Eye (tissue), 1 donor: ENCODE results near the gene FYB1.
"Not testable (repeated sequence)": the region's sequence is repeated elsewhere in the genome, so short reads cannot be mapped to it uniquely, and the experiment has no call there.

Source experiments
- DNase-seq: peaks from one replicate; pipeline ENCODE4 v3.0.0-alpha.2; 2015

FYB1 gene

GRCh38 chr5:39186722-39187539, 32.4 kb downstream of the FYB1 start:
- no peak for DNase-seq

GRCh38 chr5:39186289-39186688, 33.1 kb downstream of the FYB1 start:
- DNase-seq = no peak

DNA sequence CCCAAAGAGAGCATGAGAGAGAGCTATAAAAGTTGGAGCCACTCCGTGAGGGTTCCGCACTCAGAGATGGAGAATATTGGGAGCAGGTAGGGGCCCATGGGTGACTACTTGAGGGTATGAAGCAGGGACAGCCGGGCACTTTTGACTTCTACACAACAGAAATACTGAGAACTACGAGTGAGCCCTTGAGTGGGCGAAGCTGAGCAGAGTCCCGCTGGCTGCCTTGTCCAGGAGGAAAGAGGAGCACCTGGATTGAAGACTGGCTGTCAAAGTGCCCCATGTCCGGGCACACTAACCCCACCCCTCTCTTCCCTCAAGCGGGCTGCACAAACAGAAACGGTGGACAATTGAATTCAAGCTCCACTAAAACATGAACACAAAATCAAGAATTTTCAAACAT, 33.6 kb downstream of the FYB1 start:
- no peak for DNase-seq

GRCh38 chr5:39179561-39179960, 39.8 kb downstream of the FYB1 start:
- not testable (repeated sequence) for DNase-seq

GRCh38 chr5:39178861-39179260, 40.5 kb downstream of the FYB1 start:
- DNase-seq = no peak

GRCh38 chr5:39178171-39178570, 41.2 kb downstream of the FYB1 start:
- no peak for DNase-seq

GRCh38 chr5:39177631-39177964, 41.8 kb downstream of the FYB1 start:
- DNase-seq = no peak

DNA sequence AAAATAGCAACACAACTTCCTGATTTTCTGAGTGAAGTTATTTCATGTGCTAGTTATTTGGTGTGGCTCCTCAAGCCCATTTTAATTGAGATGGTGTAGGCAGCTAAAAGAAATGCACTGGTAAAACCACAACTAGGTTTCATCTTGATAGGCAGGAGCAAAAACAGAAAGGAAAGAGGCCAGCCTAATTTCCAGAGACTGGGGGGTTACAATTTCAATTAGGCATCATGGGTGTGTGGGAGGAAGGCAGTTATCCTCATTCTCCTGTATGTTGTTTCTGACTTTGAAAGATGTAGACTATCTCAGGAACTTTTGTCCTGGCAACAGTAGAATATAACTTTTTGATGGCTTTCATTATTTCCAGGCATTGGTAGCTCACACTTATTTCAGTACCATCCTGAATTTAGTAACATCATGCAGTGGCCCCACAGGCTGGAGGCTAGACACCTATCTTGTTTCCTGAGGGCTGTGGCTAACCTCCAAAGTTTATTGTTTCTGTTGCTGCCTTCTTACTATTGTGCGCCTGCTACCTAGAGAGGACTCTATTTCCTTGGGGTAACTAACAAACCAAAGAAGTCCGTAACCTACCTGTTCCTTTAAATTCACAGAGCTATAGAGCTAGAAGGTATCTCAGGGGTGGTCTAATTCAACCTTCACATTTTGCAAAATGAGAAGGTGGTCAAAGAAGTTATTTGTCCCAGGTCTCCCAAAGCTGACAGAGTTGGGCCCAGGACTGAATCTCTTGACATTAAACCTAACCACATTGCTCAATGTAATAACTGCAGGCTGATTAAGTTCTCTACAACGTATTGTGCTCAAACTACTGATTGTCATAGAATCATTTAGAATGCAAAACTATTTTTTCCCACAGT, 42.4 kb downstream of the FYB1 start:
- no peak for DNase-seq

DNA sequence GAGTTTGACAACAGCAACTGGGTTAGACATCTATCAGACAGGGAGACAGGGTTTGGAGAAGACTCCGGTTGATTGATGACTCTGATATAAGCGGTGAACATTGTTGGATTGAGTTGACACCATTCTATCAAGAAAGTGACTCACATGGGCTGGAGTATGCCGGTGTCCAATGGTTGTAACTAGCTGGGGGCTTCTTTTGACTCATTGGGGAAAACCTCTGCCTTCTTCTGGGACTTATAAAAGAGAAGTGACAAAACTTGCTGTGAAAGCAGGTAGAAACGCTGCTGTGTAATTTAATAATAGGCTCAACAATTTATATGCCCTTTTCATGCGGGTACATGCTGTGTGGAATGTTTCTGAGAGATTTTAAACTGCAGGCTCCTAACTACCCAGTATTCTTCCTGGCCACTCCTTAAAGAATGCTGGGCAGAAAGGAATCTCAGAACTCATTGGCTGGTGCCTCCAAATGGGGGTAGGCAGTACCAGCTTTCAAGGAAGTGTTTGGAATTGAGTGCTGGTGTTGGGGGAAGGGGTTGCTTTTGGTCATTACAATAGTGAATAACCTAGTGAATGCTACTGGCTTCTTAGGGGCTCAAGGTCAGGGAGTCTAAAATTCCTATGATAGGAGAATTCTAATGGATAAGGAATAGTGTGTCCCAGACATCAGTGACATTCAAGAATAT, 43.9 kb downstream of the FYB1 start:
- DNase-seq = no peak

DNA sequence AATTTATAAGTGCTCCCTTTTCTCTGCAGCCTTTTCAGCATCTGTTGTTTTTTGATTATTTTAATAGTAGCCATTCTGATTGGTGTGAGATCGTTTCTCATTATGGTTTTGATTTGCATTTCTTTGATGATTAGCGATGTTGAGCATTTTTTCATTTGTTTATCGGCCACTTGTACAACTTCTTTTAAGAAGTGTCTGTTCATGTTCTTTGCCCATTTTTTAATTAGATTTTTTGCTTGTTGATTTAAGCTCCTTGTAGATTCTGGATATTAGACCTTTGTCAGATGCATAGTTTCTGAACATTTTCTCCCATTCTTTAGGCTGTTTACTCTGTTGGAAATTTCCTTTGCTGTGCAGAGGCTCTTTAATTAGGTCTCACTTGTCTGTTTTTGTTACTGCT, 46.3 kb downstream of the FYB1 start:
- no peak for DNase-seq

DNA sequence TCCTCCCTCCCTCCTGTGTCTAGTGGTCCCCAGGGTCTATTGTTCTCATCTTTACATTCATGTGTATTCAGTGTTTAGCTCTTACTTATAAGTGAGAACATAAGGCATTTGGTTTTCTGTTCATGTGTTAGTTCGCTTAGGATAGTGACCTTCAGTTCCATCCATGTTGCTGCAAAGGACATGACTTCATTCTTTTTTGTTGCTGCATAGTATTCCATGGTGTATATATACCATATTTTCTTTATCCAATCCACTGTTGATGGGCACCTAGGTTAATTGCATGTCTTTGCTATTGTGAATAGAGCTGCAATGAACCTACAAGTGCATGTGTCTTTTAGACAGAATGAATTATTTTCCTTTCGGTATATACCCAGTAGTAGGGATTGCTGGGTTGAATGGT, 46.8 kb downstream of the FYB1 start:
- DNase-seq = no peak

- no peak for DNase-seq
Observed at GRCh38 chr5:39171647-39172046, 47.7 kb downstream of the FYB1 start.

GRCh38 chr5:39169081-39169480, 50.3 kb downstream of the FYB1 start:
- no peak for DNase-seq

GRCh38 chr5:39167972-39168342, 51.4 kb downstream of the FYB1 start:
- DNase-seq = no peak

DNA sequence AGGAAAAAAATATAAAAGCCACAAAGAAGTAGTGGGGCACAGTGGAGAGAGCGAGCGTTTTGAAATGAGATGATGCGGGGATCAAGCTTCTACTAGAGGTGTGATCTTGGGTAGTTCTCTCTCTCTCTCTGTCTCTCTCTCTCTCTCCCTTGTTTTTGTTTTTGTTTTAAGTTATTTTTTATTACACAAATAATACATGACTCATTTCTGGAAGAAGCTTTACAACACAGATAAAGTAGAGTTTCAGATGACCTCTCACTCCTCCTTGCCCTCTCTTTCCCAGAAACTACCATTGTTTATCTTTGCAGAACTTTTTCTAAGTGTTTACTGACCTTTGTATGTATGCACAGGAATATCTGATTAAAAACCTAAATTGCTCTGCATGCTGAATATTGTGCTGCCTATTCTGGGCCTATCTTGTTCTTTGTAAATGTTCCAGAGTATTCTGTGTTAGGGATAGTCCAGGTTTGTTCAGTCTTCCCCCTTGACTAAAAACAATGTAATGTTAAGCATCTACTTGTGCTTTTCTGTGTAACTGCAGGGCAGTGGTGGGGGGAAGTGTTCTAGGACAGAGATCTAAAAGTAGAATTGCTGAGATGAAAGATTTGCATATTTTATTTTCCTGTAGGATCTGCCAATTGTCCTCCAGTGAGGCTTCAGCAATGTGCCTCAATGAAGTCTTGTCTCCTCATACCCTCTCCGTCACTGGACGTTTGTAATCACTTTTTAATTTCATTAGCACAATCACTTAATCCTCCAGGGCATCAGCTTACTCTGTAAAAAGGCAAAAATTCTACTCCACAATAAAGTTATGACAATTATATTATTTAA, 52.0 kb downstream of the FYB1 start:
- DNase-seq = no peak

DNA sequence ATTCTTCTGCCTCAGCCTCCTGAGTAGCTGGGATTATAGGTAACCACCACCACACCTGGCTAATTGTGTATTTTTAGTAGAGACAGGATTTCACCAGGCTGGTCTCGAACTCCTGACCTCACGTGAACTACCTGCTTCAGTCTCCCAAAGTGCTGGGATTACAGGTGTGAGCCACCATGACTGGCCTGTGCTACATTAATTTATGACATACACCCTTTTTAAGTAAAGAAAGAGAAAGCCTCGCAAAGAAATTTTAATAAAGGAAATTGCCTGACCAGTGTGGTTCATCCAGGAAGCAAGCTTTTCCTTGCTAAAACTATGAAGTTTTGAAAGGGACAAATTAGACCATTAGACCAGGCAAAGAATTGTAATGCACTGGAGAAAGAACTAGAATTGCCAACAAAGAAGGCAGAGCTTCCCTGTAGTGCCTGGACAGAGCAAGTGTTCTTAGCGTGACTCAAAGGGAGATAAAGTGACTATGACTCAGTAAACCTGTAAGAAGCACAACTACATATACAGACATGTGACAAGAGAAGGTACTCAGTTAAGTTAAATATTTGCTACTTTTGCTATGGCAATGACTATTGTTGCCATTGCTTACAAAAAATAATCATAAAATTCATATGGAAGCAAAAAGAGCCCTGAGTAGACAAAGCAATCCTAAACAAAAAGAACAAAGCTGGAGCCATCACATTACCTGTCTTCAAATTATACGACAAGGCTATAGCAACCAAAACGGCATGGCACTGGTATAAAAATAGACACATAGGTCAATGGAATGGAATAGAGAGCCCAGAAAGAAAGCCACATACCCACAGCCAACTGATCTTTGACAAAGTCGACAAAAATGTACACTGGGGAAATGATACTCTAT, 54.6 kb downstream of the FYB1 start:
- no peak for DNase-seq

DNA sequence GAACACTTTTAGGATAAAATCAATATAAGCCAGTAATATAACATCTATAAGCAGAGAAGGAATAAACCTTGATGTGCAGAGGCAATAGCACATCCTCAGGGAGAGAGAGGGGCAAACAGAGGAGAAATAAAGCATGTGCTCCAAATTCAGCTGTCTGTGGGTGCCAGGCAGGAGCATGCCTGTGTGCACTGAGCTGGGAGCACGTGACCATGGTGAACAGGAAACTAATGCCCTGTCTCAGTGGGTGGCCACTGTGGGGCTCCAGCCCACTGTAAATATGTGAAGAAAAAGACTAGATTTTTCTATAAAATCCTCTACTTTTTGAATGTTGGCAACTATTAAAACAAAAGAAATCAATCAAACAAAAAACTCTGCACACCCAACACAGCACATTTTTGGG, 55.3 kb downstream of the FYB1 start:
- DNase-seq = no peak

DNA sequence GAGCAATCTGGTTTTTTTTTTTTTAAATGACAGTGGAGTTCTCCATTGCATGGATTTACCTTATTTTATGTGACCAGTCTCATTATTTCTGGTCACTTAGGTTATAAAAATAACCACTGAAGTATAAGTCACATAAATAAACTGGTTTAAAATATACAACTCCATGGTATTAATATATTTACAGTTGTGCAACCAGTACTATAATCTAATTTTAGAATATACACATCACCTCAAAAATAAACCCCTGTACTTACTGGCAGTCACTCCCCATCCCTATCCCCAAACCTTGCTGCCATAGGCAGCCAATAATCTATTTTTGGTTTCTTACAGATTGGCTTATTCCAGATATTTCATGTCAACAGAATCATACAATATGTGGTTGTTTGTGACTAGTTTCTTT, 57.8 kb downstream of the FYB1 start:
- no peak for DNase-seq

GRCh38 chr5:39160576-39161213, 58.7 kb downstream of the FYB1 start:
- no peak for DNase-seq

GRCh38 chr5:39159811-39160490, 59.4 kb downstream of the FYB1 start:
- DNase-seq = no peak

GRCh38 chr5:39158786-39159185, 60.6 kb downstream of the FYB1 start:
- DNase-seq = no peak
